ENCODE measurements around the gene KIF26A.
"Not testable (repeated sequence)": the region's sequence is repeated elsewhere in the genome, so short reads cannot be mapped to it uniquely, and the experiment has no call there.

Gene KIF26A

GRCh38 chr14:104196461-104197140 is 58.2 kb downstream of the KIF26A start:
- DNase-seq: peak; percentile 53 to 78

GRCh38 chr14:104197449-104198247 is 59.3 kb downstream of the KIF26A start:
- no peak for DNase-seq

DNA sequence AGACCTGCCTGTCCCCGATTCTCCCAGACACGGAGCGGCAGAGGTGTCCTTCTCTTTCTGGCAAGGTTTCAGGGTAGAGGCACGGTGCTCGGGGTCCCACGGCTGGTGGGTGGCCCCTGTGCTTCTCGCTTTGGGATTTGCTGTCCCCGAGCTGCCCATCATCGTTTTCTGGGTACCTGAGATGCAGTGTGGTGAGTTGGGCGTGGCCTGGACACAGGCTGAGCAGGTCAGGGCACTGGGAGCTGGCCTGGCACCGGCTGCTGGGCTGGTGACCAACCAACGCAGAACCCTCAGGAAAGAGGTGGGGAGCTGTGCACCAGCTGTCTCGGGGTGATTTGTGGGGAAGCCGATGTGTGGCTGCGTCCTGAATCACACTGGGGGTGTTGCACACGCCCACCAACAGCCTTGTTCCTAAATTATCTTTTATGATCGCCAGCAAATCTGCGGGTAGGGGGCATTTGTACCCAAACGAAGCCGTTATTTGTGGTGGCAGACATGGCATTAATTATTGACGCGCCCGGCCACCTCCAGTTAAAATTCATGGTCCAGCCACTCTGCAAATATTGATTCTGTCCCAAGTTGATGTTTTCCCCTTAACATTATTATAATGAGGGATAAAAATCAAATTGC is 61.0 kb downstream of the KIF26A start:
- DNase-seq: no peak

GRCh38 chr14:104200106-104200505 is 61.7 kb downstream of the KIF26A start:
- peak; percentile 79 to 89 for DNase-seq

DNA sequence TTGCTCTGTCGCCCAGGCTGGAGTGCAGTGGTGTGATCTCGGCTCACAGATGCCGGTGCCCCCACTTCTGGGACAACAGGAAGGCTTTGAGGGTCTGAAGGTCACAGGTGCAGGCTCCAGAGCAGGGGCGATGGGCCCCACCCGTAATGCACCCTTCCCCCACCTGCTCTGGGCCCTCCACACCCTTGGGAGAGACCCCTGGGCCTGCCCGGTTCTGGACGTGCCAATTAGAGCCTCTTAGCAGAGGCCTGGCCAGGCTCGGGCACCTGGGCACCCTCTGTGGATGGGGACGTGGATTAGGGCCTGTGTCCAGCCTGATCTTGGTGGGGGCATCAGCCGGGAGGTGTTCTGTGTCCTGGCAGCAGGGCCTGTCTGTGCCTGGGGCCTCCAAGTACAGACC is 62.2 kb downstream of the KIF26A start:
- DNase-seq: no peak

GRCh38 chr14:104201063-104201462 is 62.7 kb downstream of the KIF26A start:
- DNase-seq: no peak

DNA sequence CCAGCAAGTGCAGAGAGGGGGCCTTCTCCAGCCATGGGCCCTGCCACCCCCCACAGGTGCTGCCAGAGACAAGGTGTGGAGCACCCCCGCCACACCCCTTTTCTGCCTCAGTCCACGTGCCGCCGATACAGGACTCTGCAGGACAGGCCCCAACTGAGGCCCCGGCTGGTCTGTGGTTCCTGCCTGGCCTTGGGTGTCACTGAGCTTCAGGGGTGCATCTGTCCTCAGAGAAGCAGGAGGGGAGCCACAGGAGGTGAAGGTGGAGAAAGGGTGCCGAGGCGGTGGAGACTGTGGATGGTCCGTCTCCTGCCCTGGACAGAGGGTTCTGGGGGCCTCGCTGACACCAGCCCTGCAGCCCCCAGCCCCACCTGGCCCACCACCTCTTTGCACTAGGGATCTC is 63.1 kb downstream of the KIF26A start:
- no peak for DNase-seq

DNA sequence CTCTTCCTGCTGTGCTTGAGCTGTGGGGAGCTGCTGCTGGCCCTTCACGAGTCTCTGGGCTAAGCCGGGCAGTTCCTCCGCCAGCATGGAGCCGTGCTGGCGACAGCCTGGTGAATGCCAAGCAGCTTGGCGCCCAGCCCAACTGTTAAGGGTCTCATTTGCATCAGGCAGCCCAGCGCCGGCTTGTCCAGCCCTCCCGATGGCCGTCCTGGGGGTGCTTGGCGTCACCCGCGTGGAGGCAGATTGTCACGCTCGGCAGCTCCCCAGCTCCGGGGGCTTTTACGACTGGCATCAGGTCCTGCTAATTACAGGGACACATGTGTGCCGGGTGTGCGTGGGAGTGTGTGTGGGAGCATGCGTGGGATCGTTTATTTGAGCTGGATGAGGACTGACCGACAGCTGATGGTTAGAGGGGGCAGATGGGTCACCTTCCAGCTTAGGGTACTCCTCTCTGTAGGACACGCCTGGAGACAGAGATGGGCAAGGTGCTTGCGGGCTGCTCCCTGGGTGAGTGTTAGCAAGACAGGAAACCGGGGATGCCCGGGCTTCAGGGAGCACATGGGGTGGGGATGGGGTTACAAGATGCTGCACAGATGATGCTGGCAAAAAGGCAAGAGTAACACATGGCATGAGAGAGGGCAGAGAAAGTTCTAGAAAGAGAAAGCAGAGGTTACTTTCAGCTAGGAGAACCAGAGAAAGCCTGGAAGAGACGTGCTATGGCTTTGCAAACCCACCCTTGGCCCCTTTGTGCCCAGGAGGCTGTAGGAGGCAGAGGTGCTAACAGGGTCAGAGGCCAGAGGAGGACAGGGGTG is 64.1 kb downstream of the KIF26A start:
- peak; percentile 84 to 97 for DNase-seq

GRCh38 chr14:104203071-104203425 is 64.7 kb downstream of the KIF26A start:
- no peak for DNase-seq

- no peak for DNase-seq
Observed at GRCh38 chr14:104204660-104205149, 66.3 kb downstream of the KIF26A start.

- no peak for DNase-seq
Observed at GRCh38 chr14:104205781-104206180, 67.4 kb downstream of the KIF26A start.

DNA sequence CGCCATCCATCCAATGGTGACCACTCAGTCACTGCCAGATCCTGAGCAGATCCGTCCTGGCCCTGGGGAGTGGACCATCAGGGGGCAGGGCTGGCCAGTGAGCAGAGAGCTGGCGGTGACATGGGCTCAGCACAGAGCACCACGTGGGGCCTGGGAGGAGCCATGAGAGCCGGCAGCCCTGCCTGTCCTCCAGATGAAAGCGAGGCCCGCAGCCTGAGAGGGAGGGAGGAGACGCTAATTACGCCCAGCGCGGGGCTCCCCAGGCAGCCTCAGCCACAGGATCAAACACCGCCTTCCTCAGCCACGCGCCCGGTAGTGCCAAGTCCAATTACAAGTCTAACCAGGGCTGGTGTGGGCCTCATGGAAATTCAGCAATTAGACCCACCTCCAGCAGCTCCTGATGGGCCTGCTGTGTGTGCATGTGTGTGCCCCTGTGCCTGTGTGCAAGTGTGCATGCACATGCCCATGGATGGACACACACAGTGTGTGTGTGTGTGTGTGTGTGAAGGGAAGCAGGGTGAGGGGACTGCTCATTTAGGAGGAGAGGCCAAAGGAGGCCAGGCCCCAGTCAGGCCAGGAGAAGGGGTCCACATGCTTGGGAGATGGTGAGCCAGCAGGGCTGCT is 68.0 kb downstream of the KIF26A start:
- DNase-seq: no peak

DNA sequence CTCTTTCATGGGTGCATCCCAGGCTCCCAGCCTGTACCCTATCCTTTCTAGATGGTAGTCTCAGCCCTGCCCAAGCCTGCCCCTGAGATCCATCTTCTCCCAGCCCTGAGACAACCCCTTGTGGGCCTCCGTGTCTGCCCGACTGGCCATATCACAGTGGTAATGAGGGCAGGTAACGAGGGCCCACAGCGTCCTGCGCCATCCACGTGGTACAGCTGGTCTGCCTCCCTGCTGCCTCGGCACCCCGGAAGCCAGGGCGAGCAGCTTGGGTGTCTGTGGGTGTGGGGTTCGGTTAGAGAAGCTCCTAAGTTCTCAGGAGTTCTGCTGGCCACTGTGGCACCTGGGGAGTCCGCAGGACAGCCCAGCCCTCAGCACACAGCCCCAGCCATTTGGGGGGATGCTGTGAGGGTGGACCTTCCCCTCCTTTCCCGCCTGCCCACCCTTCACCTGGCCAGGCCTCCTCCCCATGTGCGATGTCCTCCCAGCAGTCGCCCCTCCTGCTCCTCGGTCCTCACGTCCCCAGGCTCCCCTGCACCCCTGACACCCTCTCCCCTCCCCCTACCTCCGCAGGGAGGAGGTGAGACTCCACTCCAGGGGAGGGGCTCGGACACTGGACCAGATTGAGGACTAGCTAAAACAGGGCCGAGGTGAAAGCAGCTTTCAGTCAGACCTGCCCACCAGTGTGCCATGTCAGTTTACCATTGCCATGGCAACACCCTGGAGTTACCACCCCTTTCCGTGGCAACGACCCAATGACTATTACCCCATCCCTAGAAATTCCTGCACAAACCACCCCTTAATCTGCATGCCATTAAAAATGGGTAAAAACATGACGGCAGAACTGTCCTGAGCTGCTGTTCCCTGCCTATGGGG is 69.0 kb downstream of the KIF26A start:
- DNase-seq: no peak

DNA sequence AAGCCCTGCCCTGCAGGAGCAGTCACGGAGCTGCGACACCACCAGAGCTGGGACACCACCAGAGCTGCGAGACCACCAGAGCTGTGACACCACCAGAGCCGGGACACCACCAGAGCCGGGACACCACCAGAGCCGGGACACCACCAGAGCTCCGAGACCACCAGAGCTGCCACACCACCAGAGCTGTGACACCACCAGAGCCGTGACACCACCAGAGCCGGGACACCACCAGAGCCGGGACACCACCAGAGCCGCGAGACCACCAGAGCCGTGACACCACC is 69.6 kb downstream of the KIF26A start:
- DNase-seq: not testable (repeated sequence)

DNA sequence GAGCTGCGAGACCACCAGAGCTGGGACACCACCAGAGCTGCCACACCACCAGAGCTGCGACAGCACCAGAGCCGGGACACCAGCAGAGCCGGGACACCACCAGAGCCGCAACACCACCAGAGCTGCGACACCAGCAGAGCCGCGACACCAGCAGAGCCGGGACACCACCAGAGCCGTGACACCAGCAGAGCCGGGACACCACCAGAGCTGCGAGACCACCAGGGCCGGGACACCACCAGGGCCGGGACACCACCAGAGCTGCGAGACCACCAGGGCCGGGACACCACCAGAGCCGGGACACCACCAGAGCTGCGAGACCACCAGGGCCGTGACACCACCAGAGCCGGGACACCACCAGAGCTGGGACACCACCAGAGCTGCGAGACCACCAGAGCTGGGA is 69.9 kb downstream of the KIF26A start:
- DNase-seq: not testable (repeated sequence)

DNA sequence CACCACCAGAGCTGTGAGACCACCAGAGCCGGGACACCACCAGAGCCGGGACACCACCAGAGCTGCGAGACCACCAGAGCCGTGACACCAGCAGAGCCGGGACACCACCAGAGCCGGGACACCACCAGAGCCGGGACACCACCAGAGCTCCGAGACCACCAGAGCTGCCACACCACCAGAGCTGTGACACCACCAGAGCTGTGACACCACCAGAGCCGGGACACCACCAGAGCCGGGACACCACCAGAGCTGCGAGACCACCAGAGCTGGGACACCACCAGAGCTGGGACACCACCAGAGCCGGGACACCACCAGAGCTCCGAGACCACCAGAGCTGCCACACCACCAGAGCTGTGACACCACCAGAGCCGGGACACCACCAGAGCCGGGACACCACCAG is 70.7 kb downstream of the KIF26A start:
- not testable (repeated sequence) for DNase-seq

DNA sequence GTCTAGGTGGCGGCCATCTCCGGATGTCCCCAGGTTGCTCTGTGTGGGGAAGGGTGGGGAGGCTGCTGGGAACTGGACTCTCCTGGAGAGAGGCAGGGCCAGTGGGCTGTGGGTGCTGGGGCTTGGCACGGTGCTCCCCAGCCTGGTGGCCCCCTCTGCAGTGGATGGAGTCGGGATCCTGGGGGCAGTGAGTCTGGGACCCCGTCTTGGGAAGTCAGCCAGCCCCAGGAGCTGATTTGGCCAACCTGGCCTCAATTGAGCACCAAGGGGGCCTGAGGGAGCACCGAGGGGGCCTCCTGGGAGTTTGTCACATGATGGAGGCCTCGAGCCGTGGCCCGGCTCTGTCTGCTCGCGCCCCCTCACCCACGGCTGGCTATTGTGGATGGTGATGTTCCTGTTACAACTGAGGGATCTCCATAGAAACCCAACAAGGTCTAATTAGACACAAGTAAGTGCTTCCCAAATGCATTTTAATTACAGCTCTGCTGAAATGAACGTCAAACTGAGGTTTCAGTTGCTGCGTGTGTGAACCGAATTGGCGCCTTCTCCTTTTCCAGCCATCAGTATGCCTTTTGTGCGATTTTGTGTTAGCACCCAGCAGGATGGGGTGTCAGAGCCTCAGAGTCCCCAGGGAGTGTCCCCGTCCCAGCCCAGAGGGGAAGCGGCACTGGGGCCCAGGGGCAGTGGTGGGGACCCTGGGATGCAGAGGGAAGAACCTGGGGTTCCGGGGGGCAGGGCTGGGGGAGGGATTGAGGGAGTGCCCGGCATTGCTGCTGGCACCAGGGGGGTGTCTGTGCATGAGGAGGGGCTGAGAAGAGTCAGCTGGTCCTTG is 71.8 kb downstream of the KIF26A start:
- DNase-seq: no peak

GRCh38 chr14:104210817-104211195 is 72.4 kb downstream of the KIF26A start:
- no peak for DNase-seq

- no peak for DNase-seq
Observed at GRCh38 chr14:104211215-104211614, 72.8 kb downstream of the KIF26A start.

DNA sequence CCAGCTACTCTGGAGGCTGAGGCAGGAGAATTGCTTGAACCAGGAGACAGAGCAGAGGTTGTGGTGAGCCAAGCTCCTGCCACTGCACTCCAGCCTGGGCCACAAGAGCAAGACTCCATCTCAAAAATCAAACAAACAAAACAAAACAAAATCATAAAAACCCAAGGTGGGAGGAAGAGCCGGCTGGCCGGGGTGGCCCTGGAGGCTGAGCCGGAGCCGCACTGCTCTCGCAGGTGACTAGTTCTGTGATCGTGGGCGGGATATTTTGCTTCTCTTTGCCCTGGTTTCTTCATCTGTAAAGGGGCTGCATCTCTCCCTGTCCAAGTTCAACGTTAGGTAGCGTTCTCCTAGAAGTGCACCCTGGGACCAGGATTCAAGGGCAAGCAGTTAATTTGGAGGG is 73.4 kb downstream of the KIF26A start:
- no peak for DNase-seq

All from NCI-H446 (cell line).